ENCODE data around the gene ETV6. TPM values are rescaled to one million over a fixed set of nuclear protein-coding genes. Genes with fewer than 3 reads are reported as not detected.
A peak's percentile ranks its signal among the peaks of the same experiment; 100 is the strongest.

Gene ETV6
- total and polyA plus RNA-seq, 12 donors: 2.7 to 33.5 (median 15.2) TPM

- no peak overlapping the region for H3K27ac ChIP-seq
- H3K4me3 ChIP-seq: no peak overlapping the region
- H3K36me3 ChIP-seq: peaks cover 0 to 9% (median 0%) of the 10 kb centered on the region in 9 donors
- 95 to 97% methylated on average over 5 of the region's 5 CpGs for whole genome bisulfite sequencing, 2 donors
- no peaks in the 10 kb centered on the region for H3K27me3 ChIP-seq
- H3K4me1 ChIP-seq: peaks cover 3 to 89% (median 38%) of the 10 kb centered on the region in 9 donors
- no peak for DNase-seq
- intact Hi-C loops (cut with DNase I): loop anchor here in 4 of 10 donors (5.0 kb wide), 4 partner anchors 37 to 62 kb away; no protein-coding TSS in a partner anchor
- no peak for TF ChIP-seq CTCF (IDR thresholded peaks at IDR 0.05)
- no peak for ATAC-seq
- H3K9me3 ChIP-seq: no peaks in the 10 kb centered on the region
Observed at GRCh38 chr12:11714626-11715025, 65.2 kb downstream of the ETV6 start.

- intact Hi-C loops (cut with DNase I): loop anchor here in 3 of 10 donors (5.0 kb wide), 4 partner anchors 38 to 63 kb away; no protein-coding TSS in a partner anchor
- ATAC-seq: no peak
- WGBS, 2 donors: 81 to 88% methylated on average over 4 of the region's 4 CpGs
Observed at GRCh38 chr12:11715621-11716020, 66.1 kb downstream of the ETV6 start.

GRCh38 chr12:11716794-11717518 lies 67.5 kb downstream of the ETV6 start:
- intact Hi-C loops (cut with DNase I): loop anchor here in 3 of 10 donors (5.0 kb wide), 4 partner anchors 40 to 65 kb away; no protein-coding TSS in a partner anchor
- WGBS, 2 donors: 81% methylated on average over 8 of the region's 8 CpGs

More at GRCh38 chr12:11715621-11716020, 66.1 kb downstream of the ETV6 start:
- Histone ChIP-seq H3K4me1 (peaks cover 5 to 89% (median 42%) of the 10 kb centered on the region in 9 donors), H3K27me3 (no peaks in the 10 kb centered on the region), H3K27ac (no peak overlapping the region), H3K9me3 (no peaks in the 10 kb centered on the region), H3K4me3 (no peak overlapping the region), H3K36me3 (peaks cover 0 to 9% (median 0%) of the 10 kb centered on the region in 9 donors)
- no peak for TF ChIP-seq CTCF (IDR thresholded peaks at IDR 0.05)
- DNase-seq: no peak

More at GRCh38 chr12:11716794-11717518, 67.5 kb downstream of the ETV6 start:
- no peak for TF ChIP-seq CTCF (IDR thresholded peaks at IDR 0.05)
- Histone ChIP-seq H3K27ac (peak overlapping the region in 1 of 10 donors; percentile 22), H3K27me3 (no peaks in the 10 kb centered on the region), H3K4me3 (no peak overlapping the region), H3K36me3 (peaks cover 0 to 9% (median 0%) of the 10 kb centered on the region in 9 donors), H3K9me3 (no peaks in the 10 kb centered on the region), H3K4me1 (peaks cover 5 to 76% (median 34%) of the 10 kb centered on the region in 9 donors)
- DNase-seq (no peak), ATAC-seq (no peak)
